GM10266 (cell line): ENCODE measurements around the gene TAF1.
"Not testable (repeated sequence)": the region's sequence is repeated elsewhere in the genome, so short reads cannot be mapped to it uniquely, and the experiment has no call there.

Source experiments
- DNase-seq: peaks from one replicate; pipeline ENCODE4 v3.0.0; 2012; ENCODE audit errors: extremely low spot score
- TF ChIP-seq, protein P1 (sequence below): IDR thresholded peaks from 2 replicates; pipeline ENCODE4 v1.5.1; 2012; ENCODE audit warnings: mild to moderate bottlenecking, low read depth; ENCODE audit not compliant: control insufficient read depth, insufficient read depth; ENCODE audit errors: missing control alignments

Gene TAF1

DNA sequence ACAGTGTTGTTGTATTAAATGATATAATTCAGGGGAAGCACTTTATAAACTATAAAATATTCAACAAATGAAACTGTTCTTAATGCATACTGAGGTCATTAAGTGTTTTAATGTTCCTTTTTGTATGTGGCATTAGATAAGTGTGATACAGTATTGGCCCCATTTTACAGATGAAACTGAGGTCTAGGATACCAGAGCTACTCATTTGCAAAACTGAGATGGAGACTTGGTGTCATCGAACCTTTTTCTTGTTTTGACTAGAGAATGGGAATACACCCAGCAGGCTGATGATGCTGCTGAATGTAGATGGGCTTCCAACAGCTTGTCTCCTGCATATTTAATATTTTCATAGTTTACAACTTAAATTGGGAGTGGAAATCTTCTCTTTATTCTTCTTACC is 34.6 kb downstream of the TAF1 start:
- TF ChIP-seq, protein P1, sequence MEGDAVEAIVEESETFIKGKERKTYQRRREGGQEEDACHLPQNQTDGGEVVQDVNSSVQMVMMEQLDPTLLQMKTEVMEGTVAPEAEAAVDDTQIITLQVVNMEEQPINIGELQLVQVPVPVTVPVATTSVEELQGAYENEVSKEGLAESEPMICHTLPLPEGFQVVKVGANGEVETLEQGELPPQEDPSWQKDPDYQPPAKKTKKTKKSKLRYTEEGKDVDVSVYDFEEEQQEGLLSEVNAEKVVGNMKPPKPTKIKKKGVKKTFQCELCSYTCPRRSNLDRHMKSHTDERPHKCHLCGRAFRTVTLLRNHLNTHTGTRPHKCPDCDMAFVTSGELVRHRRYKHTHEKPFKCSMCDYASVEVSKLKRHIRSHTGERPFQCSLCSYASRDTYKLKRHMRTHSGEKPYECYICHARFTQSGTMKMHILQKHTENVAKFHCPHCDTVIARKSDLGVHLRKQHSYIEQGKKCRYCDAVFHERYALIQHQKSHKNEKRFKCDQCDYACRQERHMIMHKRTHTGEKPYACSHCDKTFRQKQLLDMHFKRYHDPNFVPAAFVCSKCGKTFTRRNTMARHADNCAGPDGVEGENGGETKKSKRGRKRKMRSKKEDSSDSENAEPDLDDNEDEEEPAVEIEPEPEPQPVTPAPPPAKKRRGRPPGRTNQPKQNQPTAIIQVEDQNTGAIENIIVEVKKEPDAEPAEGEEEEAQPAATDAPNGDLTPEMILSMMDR = no peak
- DNase-seq = no peak

DNA sequence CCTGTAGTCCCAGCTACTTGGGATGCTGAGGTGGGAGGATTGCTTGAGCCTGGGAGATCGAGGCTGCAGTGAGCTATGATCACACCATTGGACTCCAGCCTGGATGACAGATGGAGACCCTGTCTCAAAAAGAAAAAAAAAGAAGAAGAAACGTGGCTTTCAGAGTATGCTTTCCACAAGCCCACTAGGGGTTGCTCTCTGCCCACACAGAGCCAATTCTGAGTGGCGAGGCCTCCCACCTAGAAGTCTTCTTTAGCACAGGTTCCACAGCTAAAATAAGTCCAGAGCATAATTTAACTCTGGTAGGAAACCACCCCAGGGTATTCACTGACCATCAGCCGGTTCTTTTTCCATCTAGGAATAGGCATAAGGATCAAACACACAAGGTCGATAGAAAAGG is 50.1 kb downstream of the TAF1 start:
- not testable (repeated sequence) for DNase-seq

DNA sequence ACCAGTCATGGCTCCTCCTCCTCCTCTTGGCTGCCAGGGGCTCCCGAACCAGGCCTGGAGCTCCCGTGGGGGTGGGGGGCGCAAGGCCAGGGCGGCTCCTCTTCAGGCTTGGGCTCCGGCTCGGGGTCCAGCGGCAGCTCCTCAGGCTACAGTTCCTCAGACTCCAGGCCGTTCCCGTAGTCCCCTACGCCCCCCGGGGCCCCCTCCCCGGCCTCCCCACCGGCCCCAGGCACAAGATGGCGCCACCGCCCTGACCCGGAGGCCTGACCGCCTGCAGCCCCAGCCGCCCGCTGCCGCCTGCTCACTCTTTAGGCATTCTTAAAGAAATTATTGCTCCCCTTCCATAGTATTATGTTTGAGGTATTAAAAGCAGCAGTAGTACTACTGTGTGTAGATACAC is 54.5 kb downstream of the TAF1 start:
- TF ChIP-seq, protein P1 = no peak
- DNase-seq = no peak

DNA sequence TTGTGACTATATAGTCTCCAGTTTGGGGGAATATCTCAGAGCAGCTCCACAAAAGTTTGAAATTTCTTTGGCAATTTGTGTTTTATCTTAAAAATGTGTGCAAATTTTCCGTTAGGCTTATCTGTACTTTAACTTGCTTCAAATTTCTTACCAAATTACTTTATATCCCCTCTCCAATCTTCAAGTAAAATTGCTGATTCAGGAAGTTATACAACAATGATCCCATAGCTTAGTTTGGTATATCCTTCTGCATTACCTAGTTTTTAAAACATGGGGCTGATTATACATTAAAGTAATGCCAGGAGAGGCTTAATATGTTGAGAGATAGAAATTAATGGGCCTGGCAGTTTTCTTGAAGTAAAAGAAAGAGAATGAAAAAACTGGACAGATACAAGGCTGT is 66.6 kb downstream of the TAF1 start:
- no peak for DNase-seq
- TF ChIP-seq, protein P1 = no peak

DNA sequence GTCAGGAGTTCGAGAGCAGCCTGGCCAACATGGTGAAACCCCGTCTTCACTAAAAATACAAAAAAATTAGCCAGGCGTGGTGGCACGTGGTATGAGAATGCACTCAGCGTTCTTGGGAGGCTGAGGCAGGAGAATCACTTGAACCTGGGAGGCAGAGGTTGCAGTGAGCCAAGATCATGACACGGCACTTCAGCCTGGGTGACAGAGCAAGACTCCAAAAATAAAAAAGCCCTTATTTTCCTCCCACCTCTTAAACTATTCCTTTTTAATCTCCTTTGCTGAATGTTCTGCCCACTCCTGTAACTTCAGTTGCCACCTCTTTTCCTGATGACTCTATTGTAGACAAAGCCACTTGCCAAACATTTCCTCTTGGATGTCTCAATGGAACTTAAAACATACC is 72.6 kb downstream of the TAF1 start:
- TF ChIP-seq, protein P1 = no peak

DNA sequence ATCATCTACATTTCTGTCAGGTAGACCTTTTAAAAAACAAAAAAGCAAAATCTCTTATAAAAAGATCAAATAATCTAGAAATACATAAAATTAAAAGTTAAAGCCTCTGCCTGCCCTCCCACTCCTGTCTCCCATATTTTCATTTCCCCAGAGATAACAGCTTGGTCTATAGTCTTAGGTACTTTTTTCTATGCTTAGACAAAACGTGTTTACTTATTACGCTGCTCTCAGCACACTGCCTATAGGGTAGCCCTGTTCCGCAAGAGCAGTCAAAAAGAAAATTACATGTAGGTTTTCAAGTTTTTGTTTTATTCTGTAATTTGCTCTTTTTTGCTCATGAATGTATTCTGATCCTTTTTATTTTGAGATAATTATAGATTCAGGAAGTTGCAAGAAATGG is 73.3 kb downstream of the TAF1 start:
- TF ChIP-seq, protein P1 = no peak
- peak; percentile 8 for DNase-seq

More for the DNA sequence above, 72.6 kb downstream of the TAF1 start:
- DNase-seq = no peak

DNA sequence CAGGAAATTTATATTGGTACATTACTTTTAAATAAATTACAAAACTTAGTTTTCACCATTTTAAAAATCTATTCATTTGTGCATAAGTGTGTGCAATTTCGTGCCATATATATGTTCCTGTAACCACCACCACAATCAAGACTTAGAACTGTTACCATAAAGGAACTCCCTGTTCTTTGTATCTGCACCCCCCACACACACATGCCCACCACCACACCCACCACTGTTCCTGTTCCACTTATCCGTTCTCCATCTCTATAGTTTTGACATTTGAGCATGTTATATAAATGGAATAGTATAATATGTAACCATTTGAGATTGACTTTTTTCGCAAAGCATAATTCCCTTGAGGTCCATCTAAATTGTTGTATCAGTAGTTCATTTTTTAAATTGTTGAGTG is 73.7 kb downstream of the TAF1 start:
- TF ChIP-seq, protein P1 = no peak
- no peak for DNase-seq

DNA sequence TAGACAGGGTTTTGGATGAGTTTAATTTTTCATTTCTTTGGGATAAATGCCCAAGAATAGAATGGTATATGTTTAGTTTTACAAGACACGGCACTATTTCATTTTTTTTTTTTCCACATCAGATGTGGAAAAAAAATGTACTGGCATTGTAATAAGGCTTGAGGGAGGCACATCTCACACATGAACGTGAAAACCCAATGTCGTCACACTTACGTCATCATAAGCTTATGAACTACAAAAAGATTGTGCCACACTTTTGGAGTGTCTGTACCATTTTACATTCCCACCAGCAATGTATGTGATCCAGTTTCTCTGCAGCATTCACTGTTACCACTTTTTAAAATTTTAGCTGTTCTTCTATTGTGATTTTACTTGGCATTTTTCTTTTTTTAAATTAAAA is 74.2 kb downstream of the TAF1 start:
- DNase-seq = no peak
- TF ChIP-seq, protein P1 = no peak

DNA sequence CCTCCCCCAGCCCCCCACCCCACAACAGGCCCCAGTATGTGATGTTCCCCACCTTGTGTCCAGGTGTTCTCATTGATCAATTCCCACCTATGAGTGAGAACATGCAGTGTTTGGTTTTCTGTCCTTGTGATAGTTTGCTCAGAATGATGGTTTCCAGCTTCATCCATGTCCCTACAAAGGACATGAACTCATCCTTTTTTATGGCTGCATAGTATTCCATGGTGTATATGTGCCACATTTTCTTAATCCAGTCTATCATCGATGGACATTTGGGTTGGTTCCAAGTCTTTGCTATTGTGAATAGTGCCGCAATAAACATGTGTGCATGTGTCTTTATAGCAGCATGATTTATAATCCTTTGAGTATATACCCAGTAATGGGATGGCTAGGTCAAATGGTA is 75.7 kb downstream of the TAF1 start:
- DNase-seq = not testable (repeated sequence)
